GM19372 (cell line): ENCODE results near the gene SPAAR.
"Not testable (repeated sequence)": the region's sequence is repeated elsewhere in the genome, so short reads cannot be mapped to it uniquely, and the experiment has no call there.

ENCODE experiments used
- ATAC-seq: cut with Tn5 transposase; IDR thresholded peaks from one replicate; pipeline ENCODE4 v1.9.1; 2021; ENCODE audit warnings: mild to moderate bottlenecking, low read depth, moderate library complexity; ENCODE audit not compliant: unreplicated experiment

Gene SPAAR, protein sequence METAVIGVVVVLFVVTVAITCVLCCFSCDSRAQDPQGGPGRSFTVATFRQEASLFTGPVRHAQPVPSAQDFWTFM

DNA sequence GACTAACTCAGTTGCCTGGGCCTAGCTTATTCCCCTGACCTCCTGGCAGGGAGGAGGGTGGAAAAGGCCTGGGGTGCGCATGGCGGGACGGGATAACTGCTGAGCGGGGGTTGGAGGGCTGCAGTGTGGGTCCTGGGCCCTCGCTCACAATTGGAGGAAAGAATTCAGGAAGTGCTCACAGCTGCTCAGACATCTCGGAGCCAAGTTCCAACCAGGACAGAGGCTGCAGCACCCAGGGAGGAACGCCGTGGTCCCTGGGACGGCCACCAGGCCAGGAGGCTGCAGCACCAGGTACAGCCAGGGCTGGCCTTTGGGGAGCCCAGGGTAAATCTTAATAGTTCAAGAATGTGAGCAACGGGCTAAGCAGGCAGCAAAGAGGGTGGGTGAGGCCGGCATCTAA lies at the start of gene SPAAR:
Gene SPAAR, plus strand, starts transcription at position 217 of the 400 bp plus-strand sequence. CDS start 974 bp downstream, outside the sequence.
- ATAC-seq, result no peak

DNA sequence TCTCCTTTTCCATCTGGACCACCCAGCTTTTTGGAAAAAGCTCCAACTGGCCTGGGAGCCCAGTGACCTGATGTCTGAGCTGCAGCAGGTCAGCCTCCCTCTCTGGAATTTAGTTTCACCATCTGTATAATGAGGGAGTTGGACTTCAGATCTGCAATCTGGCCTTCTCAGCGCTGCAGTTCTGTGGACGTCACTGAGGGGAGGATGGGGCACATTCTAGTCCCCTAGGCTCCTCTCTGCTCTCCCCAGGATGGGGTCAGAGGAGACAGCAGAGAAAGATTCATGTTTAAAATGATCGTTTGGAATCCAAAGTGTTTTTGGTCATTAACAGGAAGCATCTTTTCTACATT lies 49.3 kb upstream of the SPAAR start:
- ATAC-seq, result no peak

DNA sequence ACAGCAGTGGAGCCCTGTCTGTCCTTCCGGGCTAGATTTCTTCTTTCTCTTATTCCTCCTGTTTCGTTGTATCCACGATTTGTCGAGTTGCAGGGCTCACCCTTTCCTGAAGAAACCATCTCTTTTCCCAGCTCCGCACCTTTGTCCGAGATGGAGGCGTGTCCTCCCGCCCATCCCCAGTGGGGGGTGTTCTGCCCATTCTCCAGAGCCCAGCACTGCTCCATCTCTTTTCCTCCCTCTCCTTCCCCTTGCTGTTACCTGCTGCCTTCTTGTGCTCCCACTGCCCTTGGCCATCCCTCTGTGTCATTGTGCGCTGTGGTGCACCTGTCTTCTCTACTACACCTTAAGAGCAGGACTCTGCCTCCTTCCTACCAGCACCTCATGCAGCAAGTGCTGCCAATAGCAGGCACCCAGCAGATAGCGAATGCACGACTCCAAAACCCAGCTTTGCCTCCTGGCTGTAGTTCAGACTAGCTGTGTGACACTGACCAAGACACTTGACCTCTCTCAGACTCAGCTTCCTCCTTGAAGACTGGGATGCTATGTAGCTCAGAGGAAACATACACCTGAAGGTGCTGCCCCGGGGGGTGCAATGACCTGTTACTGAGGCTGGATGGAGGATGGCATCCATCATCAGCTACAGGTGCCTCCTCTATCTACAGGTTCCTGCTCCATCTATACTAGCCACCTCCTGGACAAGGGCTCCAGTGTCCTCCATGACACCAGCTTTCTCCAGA lies 48.0 kb upstream of the SPAAR start:
- no peak for ATAC-seq

DNA sequence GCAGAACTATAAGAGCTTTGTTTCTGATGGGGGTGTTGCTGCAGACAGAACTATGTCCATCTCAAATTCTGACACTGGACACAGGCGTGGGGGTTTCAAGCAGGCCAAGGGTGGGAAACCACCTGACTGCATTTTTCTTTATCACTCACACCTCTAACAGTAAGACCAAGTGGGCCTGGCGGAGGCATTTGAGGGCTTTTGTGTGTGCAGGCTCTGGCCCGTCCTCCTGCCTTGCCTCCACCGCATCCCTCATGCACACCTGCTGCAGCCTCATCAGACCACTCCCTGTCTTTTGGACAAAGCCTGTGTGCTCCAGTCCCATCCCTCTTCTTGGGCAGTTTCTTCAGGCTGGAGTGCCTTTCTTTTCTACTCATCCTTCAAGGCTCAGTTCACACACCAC lies 47.0 kb upstream of the SPAAR start:
- no peak for ATAC-seq

DNA sequence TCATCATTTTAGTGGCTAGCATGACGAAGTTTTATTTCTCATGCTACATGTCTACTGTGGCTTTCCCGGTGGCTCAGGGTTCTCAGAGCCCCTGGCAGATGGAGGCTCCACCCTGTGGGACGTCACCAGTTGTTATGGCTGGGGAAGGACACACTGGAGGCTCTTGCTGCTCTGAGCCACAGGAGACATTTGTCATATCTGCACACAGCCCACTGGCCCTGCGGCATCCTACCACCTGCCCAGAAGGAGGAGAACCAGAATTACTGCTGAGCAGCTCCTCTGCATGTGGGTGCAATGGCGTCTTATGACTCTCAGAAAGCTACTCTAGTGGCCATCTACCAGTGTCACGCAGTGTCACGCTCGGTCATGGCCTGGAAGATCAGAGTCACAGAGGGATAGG lies 45.7 kb upstream of the SPAAR start:
- no peak for ATAC-seq

DNA sequence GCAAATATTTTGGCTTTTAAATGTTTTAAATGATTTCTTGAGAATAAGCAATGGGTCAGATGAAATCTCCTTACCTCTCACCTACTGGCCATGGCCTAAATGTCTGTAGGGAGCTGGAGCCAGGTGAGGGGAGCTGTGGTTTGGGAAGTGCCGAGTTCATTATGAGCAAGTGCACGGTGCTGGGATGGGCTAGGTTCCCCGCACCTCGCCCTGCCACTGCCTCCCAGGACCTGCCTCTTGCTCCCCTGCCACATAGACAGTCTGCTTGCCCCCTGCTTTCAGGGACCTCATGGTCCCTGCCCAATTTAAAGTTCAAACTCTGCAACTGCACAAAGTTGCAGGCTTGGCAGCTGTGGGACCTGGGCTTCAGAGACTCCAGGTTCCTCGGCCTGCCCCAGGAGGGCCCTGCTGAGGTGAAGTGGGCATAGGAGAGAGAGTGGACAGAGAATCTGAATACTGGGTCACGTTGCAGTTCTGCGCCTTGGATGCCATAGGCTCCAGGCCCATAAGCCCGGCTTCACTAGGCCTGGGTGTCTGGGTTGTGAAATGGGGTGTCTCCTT lies 44.5 kb upstream of the SPAAR start:
- ATAC-seq, result no peak

DNA sequence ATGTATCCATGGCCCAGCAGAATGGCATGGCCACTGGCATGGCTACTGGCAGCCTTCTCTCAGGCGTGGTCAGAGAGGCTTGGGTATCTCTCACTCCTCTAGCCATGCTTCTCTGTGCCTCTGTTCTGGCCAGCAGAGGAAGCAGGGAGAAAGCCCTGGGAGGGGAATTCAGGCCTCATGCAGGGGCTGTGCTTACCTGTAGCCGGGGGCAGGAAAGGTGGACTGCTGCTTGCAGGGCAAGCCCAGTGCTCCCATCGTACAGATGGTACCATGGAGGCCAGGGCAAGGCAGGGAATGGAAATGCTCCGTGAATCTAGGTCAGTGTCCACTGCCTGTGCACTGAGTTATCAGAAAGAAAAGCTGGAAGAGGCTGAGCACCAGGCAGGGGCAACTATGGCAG lies 41.8 kb upstream of the SPAAR start:
- ATAC-seq, result no peak

DNA sequence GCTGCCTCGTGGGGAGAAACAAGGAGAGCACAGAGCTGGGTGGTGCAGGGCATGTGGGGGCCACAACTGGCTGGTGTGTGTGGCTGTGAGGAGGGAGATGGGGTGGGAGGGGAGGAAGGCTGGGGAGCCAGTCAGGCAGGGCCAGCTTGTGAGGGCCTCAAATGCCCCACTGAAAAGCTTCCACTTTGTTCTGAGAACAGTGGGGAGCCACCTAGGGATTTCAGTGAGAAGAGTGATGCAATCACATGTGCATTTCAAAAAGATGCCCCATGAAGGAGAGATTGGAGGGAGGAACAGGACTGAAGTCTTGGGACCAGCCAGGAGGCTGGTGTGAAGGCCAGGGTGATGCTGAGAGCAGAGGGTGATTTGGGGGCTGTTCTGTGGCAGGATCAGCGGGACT lies 40.4 kb upstream of the SPAAR start:
- ATAC-seq, result no peak

DNA sequence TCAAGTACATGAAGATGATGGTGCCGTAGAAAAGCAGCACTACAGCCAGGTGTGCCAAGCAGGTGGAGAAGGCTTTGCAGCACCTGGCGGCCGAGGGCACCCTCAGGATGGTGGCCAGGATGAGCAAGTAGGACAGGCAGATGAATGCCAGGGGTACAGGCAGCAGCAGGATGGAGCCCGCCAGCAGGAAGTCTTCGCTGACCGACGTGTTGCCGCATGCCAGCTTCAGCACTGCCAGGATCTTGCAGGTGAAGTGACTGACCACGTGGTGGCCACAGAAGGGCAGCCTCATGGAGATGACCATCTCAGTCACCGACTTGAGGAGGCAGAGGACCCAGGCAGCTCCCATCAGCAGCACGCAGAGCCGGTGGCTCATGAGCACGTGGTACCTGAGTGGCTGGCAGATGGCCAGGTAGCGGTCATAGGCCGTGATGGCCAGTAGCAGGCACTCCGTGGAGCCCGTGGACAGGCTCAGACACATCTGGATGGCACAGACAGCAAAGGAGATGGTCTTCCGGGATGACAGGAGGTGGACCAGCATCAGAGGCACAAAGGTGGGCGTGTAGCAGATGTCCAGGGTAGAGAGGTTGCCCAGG lies 39.6 kb upstream of the SPAAR start:
- no peak for ATAC-seq

DNA sequence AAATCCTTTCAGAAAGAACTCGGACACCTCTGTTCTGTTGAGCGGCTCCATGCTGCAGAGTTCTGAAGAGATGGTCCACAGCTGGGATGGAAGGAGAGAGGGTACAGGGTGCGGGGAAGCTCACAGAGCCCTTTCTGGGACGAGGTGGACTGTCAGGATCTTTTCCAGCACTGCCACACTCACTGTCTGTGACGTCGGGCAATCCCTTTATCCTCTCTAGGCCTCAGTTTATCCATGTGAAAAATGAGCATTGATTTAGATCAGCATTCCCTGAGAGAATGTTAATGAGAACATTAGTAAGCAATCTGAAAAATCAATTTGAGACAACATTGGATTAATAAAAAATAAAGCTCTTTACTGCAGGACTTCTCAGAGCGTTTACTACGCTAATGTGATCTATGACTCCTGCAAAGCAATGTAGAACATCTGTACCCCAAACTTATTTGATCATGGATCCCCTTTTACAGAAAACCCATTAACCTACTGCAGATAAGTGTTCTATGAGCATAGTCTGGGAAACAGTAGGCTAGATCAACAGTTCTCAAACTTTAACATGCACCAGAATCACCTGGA lies 38.9 kb upstream of the SPAAR start, which contains the start of gene OR13J1:
Gene OR13J1, minus strand, starts transcription at position 51 of the 573 bp plus-strand sequence. Its CDS starts 0 bp downstream, at position 51.
- ATAC-seq, result no peak

DNA sequence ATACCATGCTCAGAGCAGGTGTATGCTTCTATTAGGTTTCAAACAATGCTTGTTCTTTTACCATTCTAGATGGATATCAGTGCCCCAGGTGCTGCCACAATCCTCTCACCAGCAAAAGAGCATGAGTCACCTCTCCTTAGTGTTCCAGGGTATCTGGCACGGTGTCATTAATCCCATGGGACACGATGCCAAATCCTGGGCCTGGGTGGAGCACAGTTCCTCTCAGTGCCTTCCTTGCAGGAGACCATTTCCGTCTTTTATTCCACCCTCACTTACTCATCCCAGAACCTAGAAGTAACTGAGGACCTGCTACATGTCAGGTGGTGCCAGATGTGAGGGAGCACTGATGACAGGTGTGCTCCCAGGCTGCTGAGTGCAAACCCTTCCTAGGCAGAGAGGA lies 37.7 kb upstream of the SPAAR start:
- ATAC-seq, result no peak

DNA sequence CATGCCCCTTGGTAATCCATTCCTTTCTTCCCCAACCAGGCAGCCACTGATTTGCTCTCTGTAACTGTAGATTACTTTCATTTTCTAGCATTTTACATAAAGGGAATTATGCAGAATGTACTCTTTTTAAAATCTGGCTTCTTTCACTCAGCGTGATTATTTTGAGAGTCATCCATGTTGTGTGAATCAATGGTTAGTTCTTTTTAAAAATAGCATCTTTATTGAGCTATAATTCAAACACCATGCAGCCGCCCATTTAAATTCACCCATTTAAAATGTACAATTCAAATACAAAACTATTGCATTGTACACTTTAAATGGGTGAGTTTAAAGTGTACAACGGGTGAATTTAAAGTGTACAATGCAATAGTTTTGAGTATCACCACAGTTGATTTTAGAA lies 36.8 kb upstream of the SPAAR start:
- ATAC-seq, result no peak

DNA sequence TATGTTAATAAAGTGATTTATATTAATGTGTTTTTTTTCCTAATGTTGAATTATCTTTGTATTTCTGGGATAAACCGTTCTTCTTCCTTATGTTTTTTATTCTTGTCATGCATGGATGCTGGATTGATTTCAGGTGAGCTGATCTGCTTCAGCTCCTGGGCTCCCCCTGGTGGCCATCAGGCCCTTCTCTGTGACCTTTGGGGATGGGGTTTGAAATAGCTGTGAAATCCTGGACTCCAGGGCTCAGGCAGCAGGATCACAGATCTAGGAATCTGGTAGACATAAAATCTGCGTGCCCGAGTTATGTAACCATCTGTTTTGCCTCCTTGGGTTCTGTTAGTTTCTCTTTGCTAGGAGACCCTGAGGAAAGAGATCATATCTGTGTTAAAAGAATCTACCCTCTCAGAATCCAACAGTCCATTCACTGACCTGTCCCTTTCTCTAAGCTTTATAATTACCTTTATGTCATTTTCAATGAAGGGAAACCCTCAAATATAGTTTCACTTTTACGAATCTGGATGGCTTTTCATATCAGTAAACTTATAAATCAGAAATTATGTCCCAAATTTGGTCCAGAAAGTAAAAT lies 26.9 kb upstream of the SPAAR start:
- no peak for ATAC-seq

DNA sequence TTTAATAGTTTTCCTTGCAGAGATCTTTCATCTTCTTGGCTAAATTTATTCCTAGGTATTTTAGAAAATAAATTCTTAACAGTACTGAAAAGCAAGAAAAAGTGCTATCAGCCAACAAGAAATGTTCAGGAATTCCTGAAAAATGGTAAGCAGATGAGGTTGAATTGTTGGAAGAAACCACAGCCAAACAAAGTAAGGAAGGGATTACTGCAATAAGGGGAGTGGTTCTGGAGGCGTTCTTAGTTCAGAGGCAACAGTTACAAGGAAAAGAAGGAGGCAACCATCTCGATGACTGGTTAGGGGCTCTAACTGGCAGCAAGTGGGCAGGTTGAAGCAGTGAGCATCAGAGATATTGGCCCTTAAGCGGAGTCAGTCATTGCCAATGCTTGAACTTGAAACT lies 26.3 kb upstream of the SPAAR start:
- no peak for ATAC-seq

DNA sequence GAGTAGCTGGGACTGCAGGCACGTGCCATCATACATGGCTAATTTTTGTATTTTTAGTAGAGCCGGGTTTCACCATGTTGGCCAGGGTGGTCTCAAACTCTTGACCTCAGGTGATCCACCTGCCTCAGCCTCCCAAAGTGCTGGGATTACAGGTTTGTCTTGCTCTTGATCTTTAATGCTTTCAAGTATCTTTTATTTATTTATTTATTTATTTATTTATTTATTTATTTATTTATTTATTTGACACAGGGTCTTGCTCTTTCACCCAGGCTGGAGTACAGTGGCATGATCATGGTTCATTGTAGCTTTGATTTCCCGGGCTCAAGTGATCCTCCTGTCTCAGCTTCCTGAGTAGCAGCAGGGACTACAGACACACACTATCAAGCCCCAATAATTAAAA lies 24.4 kb upstream of the SPAAR start:
- not testable (repeated sequence) for ATAC-seq

DNA sequence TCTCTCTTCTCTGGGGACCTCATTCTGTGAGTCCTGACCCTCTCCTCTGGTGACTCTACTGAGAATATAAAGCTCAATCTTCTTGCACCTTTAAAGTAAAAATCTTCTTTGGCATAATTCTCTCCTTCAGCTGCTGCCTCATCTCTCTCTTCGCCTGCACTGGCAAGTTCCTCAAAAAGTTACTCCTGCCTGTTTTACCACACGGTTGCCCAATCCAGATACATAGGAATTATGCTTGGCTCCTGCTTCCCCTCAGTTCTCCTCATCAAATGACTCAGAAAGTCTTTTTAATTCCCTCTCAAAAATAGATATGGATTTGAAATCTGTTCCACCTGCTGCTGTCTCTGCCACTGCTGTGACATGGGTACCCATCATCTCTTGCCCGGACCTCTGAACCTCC lies 17.6 kb upstream of the SPAAR start:
- no peak for ATAC-seq

DNA sequence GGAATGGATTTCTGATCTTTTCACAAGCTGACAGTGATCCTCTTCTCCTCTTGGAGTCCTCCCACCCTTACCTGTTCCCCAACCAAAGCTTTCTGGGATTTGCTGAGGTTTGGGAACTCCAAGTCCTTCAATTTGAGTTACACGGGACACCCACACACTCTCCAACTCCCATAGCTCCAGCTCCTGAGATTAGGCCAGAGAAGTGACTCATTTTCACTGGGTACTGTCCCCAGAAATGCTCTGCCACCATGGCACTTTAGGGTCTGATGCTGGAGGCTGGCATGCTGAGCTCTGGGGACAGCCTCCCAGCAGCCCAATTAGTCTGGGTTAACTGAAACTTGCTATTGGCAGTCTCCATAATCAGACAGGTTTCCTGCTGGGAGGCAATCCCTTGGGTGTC lies 17.2 kb upstream of the SPAAR start:
- no peak for ATAC-seq

DNA sequence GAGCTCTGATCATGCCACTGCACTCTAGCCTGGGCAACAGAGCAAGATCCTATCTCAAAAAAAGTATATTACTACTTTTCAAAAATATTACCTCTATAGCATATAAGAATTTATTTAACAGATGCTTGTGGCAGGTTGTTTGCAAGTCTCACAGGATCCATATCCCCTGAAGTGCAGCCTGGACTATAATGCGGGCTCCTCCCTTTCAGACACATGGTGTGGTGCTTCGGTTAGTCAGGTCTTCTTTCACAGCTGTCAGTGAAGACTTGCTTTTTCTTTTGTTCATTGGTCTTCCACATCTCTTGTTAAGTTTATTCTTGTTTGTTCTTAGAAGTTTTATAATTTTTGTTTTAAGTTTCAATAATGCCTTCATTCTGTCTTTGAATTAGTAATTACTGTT lies 12.7 kb upstream of the SPAAR start:
- no peak for ATAC-seq

DNA sequence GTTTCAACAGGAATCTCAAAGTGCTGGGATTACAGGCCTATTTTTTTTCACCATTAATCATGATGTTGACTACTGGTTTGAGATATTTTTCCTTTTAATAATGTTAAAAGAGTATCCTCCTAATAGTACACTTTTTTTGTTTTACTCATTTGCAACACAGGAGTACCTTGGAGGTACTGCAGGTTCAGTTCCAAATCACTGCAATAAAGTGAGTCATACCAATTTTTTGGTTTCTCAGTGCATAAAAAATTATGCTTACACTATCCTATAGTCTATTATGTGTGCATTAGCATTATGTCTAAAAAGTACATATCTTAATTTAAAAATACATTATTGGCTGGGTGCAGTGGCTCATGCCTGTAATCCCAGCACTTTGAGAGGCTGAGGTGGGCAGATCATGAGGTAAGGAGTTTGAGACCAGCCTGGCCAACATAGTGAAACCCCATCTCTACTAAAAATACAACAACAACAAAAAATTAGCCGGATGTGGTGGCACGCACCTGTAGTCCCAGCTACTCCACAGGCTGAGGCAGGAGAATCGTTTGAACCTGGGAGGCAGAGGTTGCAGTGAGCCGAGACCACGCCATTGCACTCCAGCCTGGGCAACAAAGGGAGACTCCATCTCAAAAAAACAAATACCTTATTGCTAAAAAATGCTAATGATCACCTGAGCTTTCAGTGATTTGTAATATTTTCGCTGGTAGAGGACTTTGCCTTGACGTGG lies 11.8 kb upstream of the SPAAR start:
- not testable (repeated sequence) for ATAC-seq

DNA sequence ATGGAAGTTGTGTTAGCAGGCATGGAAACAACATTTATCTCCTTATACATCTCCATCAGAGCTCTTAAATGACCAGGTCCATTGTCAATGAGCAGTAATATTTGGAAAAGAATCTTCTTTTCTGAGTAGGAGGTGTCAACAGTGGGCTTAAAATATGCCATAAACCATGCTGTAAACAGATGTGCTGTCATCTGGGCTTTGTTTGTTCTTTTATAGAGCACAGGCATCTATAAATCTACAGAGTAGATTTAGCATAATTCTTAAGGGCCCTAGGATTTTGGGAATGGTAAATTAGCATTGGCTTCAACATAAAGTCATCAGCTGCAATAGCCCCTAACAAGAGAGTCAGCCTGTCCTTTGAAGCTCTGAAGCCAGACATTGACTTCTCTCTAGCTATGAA lies 11.0 kb upstream of the SPAAR start:
- ATAC-seq, result no peak

DNA sequence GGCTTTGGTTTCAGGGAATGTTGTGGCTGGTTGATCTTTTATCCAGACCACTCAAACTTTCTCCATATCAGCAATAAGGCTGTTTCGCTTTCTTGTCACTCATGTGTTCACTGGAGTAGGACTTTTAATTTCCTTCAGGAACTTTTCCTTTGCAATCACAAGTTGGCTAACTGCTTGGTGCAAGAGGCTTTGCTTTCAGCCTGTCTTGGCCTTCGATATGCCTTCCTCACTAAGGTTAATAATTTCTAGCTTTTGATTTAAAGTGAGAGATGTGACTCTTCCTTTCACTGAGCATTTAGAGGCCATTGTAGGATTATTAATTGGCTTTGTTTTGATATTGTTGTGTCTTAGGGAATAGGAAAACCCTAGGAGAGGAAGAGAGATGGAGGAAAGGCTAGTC lies 10.3 kb upstream of the SPAAR start:
- no peak for ATAC-seq
